Common myeloid progenitor, CD34-positive (primary cell): Measurements from ENCODE around the gene TRIM66.

Experiments used
- CTCF ChIA-PET: fragments of 350-600 bp; sonication (Branson Sonifier 250); formaldehyde crosslinking; loops from one replicate; lab custom pipeline; 2021; ENCODE audit warnings: antibody characterized with exemption; lab: Charles Lee
- POLR2A ChIA-PET: fragments of 350-600 bp; sonication (Branson Sonifier 250); formaldehyde crosslinking; loops from one replicate; lab custom pipeline; 2021; ENCODE audit warnings: antibody characterized with exemption; lab: Charles Lee
- DNase-seq, 3 donors: peaks; one replicate each; pipeline versions ENCODE4 v3.0.0 to v3.0.0-alpha.2; 2013
- H3K27ac ChIP-seq, 2 experiments: 1 replicate in 1 of 2; 2 replicates in 1 of 2; pipeline ENCODE4 v1.7.0; 2013; ENCODE audit warnings: inconsistent platforms in 2 of 2, low read length in 2 of 2, mild to moderate bottlenecking in 2 of 2, low read depth in 1 of 2, moderate library complexity in 1 of 2; ENCODE audit not compliant: severe bottlenecking in 2 of 2, insufficient read depth in 1 of 2, poor library complexity in 1 of 2
- H3K27me3 ChIP-seq, 5 experiments: replicated peaks in 2 of 5; 1 replicate in 3 of 5; 2 replicates in 2 of 5; pipeline versions ENCODE4 v1.6.1 to v1.7.0; 2013; ENCODE audit warnings: low read length in 4 of 5, mild to moderate bottlenecking in 2 of 5, moderate library complexity in 2 of 5, inconsistent platforms in 1 of 5; ENCODE audit not compliant: insufficient read depth in 5 of 5, control insufficient read depth in 4 of 5
- H3K36me3 ChIP-seq, 4 experiments: 1 replicate in 2 of 4; 2 replicates in 2 of 4; pipeline versions ENCODE4 v1.6.1 to v1.7.0; 2013; ENCODE audit warnings: low read length in 3 of 4, control low read depth in 1 of 4, mild to moderate bottlenecking in 1 of 4; ENCODE audit not compliant: control insufficient read depth in 4 of 4, insufficient read depth in 4 of 4
- H3K4me1 ChIP-seq, 4 experiments: 1 replicate in 3 of 4; 2 replicates in 1 of 4; pipeline versions ENCODE4 v1.6.1 to v1.7.1; 2013; ENCODE audit warnings: low read length in 3 of 4, mild to moderate bottlenecking in 3 of 4, control low read depth in 1 of 4, inconsistent platforms in 1 of 4, moderate library complexity in 1 of 4; ENCODE audit not compliant: control insufficient read depth in 4 of 4, insufficient read depth in 4 of 4; ENCODE audit errors: control extremely low read depth in 1 of 4
- H3K4me3 ChIP-seq, 7 experiments: 1 replicate in 4 of 7; 2 replicates in 3 of 7; pipeline versions ENCODE4 v1.5.1 to v1.7.0; 2013; ENCODE audit warnings: mild to moderate bottlenecking in 7 of 7, low read length in 6 of 7, moderate library complexity in 6 of 7, inconsistent platforms in 2 of 7, low read depth in 2 of 7, control low read depth in 1 of 7; ENCODE audit not compliant: insufficient read depth in 4 of 7, control insufficient read depth in 1 of 7; ENCODE audit errors: extremely low read depth in 1 of 7
- H3K9me3 ChIP-seq, 5 experiments: 1 replicate in 4 of 5; 2 replicates in 1 of 5; pipeline versions ENCODE4 v1.6.1 to v1.7.1; 2013; ENCODE audit warnings: low read length in 4 of 5, mild to moderate bottlenecking in 2 of 5, inconsistent platforms in 1 of 5, low read depth in 1 of 5, moderate library complexity in 1 of 5; ENCODE audit not compliant: control insufficient read depth in 4 of 5, insufficient read depth in 2 of 5; ENCODE audit errors: control extremely low read depth in 1 of 5
- WGBS: methylation state at CpG from one replicate; pipeline ENCODE4 v1.1.5; 2013; ENCODE audit not compliant: insufficient coverage; 5-methylcytosine and 5-hydroxymethylcytosine counted together

TRIM66 gene

GRCh38 chr11:8698379-8698851 lies 15.9 kb upstream of the TRIM66 start:
- no peaks in the 10 kb centered on the region for H3K9me3 ChIP-seq
- no peak overlapping the region for H3K27ac ChIP-seq
- H3K27me3 ChIP-seq = no peaks in the 10 kb centered on the region
- no peak overlapping the region for H3K4me3 ChIP-seq
- POLR2A ChIA-PET = interaction anchor here (0.5 kb wide), 1 partner anchor 23 kb away, joined by 4 read pairs; no protein-coding TSS in a partner anchor
- CTCF ChIA-PET = no interaction called here
- DNase-seq = no peak
- H3K4me1 ChIP-seq = peaks cover 0 to 13% (median 8%) of the 10 kb centered on the region in 4 experiments
- whole genome bisulfite sequencing = 100% methylated on average over 3 of the region's 5 CpGs
- H3K36me3 ChIP-seq = peaks cover 0 to 3% (median under 1%) of the 10 kb centered on the region in 4 experiments

DNA sequence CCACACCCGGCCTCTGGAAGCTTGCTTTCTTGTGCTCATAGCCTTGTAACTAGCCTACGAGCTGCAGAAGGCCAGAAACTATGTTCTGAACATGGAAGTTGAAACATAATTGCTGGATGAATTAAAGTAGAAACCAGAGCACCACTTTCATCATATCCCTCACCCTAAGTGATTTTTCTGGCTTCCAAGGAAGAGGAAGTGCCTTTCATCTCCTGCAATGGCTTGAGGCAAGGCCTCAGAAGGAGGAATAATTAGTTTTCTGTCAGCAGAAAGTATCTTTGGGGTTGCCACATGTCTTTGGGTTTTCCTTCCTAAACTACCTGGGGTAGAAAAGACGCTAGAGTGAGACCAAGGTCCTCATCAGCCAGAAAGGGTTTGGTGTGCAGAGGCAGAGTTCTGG lies 14.6 kb upstream of the TRIM66 start:
- no peaks in the 10 kb centered on the region for H3K27me3 ChIP-seq
- peaks cover 0 to 8% (median under 1%) of the 10 kb centered on the region in 4 experiments for H3K36me3 ChIP-seq
- no peak overlapping the region for H3K4me3 ChIP-seq
- no peak overlapping the region for H3K27ac ChIP-seq
- no peak for DNase-seq
- ChIA-PET POLR2A (no interaction called here), CTCF (no interaction called here)
- no peaks in the 10 kb centered on the region for H3K9me3 ChIP-seq
- WGBS = 100% methylated on average over 2 of the region's 3 CpGs
- peaks cover 0 to 13% (median 8%) of the 10 kb centered on the region in 4 experiments for H3K4me1 ChIP-seq

GRCh38 chr11:8694137-8694536 lies 11.7 kb upstream of the TRIM66 start:
- Histone ChIP-seq H3K27me3 (no peaks in the 10 kb centered on the region), H3K36me3 (peaks cover 0 to 8% (median under 1%) of the 10 kb centered on the region in 4 experiments), H3K4me1 (peaks cover 2 to 8% (median 4%) of the 10 kb centered on the region in 4 experiments), H3K9me3 (no peaks in the 10 kb centered on the region), H3K27ac (no peak overlapping the region), H3K4me3 (no peak overlapping the region)
- no peak for DNase-seq
- 100% methylated on average over 3 of the region's 5 CpGs for WGBS
- ChIA-PET POLR2A (no interaction called here), CTCF (interaction anchor here (1.2 kb wide), 1 partner anchor 383 kb away, joined by 3 read pairs; no protein-coding TSS in a partner anchor)

- no peak for DNase-seq
- H3K36me3 ChIP-seq = peaks cover 0 to 8% (median under 1%) of the 10 kb centered on the region in 4 experiments
- 97% methylated on average over 3 of the region's 7 CpGs for WGBS
- H3K27me3 ChIP-seq = no peaks in the 10 kb centered on the region
- no peak overlapping the region for H3K27ac ChIP-seq
- POLR2A ChIA-PET = interaction anchor here (0.6 kb wide), 1 partner anchor 89 kb away, joined by 3 read pairs; no protein-coding TSS in a partner anchor
- no peaks in the 10 kb centered on the region for H3K9me3 ChIP-seq
- no peak overlapping the region for H3K4me3 ChIP-seq
- CTCF ChIA-PET = interaction anchor here (1.2 kb wide), 1 partner anchor 384 kb away, joined by 3 read pairs; no protein-coding TSS in a partner anchor
- peaks cover 3 to 14% (median 8%) of the 10 kb centered on the region in 4 experiments for H3K4me1 ChIP-seq
These were observed 11.1 kb upstream of the TRIM66 start for GRCh38 chr11:8693555-8693954.

- Histone ChIP-seq H3K27me3 (no peaks in the 10 kb centered on the region), H3K27ac (no peak overlapping the region), H3K4me3 (no peak overlapping the region), H3K9me3 (no peaks in the 10 kb centered on the region), H3K36me3 (peaks cover 0 to 8% (median under 1%) of the 10 kb centered on the region in 4 experiments), H3K4me1 (peaks cover 7 to 18% (median 12%) of the 10 kb centered on the region in 4 experiments)
- 100% methylated on average over 6 of the region's 6 CpGs for WGBS
- ChIA-PET CTCF (interaction anchor here (1.2 kb wide), 1 partner anchor 384 kb away, joined by 3 read pairs; no protein-coding TSS in a partner anchor), POLR2A (interaction anchor here (0.6 kb wide), 1 partner anchor 90 kb away, joined by 3 read pairs; no protein-coding TSS in a partner anchor)
- DNase-seq = no peak
These were observed 10.6 kb upstream of the TRIM66 start for GRCh38 chr11:8693010-8693551.

DNA sequence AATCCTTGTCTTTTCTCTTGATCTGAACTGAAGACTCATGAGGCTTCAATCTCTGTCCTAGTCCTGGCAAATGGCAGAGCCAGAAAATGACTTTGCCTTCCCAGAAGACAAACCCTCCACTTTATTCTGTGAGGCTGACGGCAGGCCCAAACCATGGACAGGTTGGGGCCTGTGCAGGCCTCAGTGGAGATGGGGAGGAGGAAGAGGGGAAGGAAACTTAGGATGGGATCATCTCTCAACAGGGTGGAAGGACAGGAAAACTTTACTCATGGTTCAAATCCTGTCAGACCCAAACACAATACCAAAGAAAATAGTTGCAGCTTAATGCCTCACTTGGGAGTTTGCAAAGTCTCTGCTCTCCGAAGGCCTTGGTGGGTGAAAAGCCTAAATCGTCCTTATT lies 10.0 kb upstream of the TRIM66 start:
- Histone ChIP-seq H3K27me3 (no peaks in the 10 kb centered on the region), H3K36me3 (peaks cover 0 to 8% (median under 1%) of the 10 kb centered on the region in 4 experiments), H3K4me3 (no peak overlapping the region), H3K9me3 (no peaks in the 10 kb centered on the region), H3K27ac (no peak overlapping the region), H3K4me1 (peaks cover 10 to 22% (median 17%) of the 10 kb centered on the region in 4 experiments)
- POLR2A ChIA-PET = no interaction called here
- DNase-seq = no peak
- WGBS = 56% methylated on average over 2 of the region's 3 CpGs
- CTCF ChIA-PET = no interaction called here

GRCh38 chr11:8691601-8692000 lies 9.1 kb upstream of the TRIM66 start:
- H3K36me3 ChIP-seq = peaks cover 3 to 15% (median 5%) of the 10 kb centered on the region in 4 experiments
- CTCF ChIA-PET = no interaction called here
- H3K9me3 ChIP-seq = no peaks in the 10 kb centered on the region
- POLR2A ChIA-PET = no interaction called here
- H3K4me3 ChIP-seq = no peak overlapping the region
- H3K4me1 ChIP-seq = peaks cover 10 to 29% (median 17%) of the 10 kb centered on the region in 4 experiments
- H3K27me3 ChIP-seq = no peaks in the 10 kb centered on the region
- DNase-seq = no peak
- WGBS = 93% methylated on average over 4 of the region's 6 CpGs
- H3K27ac ChIP-seq = no peak overlapping the region
